ENCODE results near the gene ALCAM. TPM values are rescaled to one million over a fixed set of nuclear protein-coding genes. Genes with fewer than 3 reads are reported as not detected.

Gene ALCAM
- total RNA-seq, 4 donors from 2014 or later = 8.0 to 98.4 (median 11.4) TPM

- DNase-seq (ENCODE audit: low spot score) (no peak), ATAC-seq (ENCODE audit: low FRiP score) (no peak)
- TF ChIP-seq, protein P1, sequence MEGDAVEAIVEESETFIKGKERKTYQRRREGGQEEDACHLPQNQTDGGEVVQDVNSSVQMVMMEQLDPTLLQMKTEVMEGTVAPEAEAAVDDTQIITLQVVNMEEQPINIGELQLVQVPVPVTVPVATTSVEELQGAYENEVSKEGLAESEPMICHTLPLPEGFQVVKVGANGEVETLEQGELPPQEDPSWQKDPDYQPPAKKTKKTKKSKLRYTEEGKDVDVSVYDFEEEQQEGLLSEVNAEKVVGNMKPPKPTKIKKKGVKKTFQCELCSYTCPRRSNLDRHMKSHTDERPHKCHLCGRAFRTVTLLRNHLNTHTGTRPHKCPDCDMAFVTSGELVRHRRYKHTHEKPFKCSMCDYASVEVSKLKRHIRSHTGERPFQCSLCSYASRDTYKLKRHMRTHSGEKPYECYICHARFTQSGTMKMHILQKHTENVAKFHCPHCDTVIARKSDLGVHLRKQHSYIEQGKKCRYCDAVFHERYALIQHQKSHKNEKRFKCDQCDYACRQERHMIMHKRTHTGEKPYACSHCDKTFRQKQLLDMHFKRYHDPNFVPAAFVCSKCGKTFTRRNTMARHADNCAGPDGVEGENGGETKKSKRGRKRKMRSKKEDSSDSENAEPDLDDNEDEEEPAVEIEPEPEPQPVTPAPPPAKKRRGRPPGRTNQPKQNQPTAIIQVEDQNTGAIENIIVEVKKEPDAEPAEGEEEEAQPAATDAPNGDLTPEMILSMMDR (IDR thresholded peaks at IDR 0.05) = no peak
Measured at GRCh38 chr3:105347625-105348302, 18.9 kb upstream of the ALCAM start.

DNA sequence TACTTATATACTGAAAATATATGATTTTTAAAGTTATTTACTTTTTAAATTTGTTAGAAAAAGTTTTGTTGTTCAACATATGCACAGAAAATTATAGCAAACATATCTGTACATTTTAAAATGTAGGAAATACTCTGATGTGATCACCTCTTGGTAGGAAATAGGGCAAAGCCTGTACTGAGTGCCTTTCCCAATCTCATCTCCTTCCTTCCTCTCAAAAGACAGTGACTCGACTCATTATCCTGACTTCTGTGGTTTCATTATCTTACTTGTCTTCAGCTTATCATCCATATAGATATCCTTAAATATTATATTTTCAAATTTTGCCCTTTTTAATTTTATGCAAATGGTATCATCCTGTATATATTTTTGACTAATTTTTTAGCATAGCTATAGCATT lies 18.4 kb upstream of the ALCAM start:
- ATAC-seq (ENCODE audit: low FRiP score) = no peak
- TF ChIP-seq, protein P1 (IDR thresholded peaks at IDR 0.05) = no peak
- DNase-seq (ENCODE audit: low spot score) = no peak

- DNase-seq (ENCODE audit: low spot score) (no peak), ATAC-seq (ENCODE audit: low FRiP score) (no peak)
- TF ChIP-seq, protein P1 (IDR thresholded peaks at IDR 0.05) = no peak
Measured at GRCh38 chr3:105349684-105350387, 16.9 kb upstream of the ALCAM start.

DNA sequence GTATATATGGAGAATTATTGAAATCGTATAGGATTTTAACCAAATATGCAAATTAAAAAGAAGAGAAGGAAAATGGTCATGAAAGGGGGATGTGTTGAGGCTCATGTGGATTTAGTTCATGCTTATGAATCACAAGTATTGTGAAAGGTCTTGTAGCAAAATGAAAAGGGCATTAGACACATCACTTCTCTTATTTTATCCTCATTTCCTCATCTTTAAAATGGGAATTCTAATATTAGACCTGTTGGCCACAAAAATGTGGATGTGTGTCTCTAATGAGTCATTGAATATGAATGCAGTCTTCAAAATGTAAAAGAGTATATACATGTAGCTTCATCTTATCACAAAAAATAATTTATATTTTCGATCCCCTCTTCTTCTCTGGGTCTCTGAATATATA lies 14.9 kb upstream of the ALCAM start:
- ATAC-seq (ENCODE audit: low FRiP score) (no peak), DNase-seq (ENCODE audit: low spot score) (no peak)
- TF ChIP-seq, protein P1 (IDR thresholded peaks at IDR 0.05) = no peak

- no peak for DNase-seq (ENCODE audit: low spot score)
- TF ChIP-seq, protein P1 (IDR thresholded peaks at IDR 0.05) = no peak
- ATAC-seq (ENCODE audit: low FRiP score) = no peak
Measured at GRCh38 chr3:105352976-105353375, 13.7 kb upstream of the ALCAM start.

DNA sequence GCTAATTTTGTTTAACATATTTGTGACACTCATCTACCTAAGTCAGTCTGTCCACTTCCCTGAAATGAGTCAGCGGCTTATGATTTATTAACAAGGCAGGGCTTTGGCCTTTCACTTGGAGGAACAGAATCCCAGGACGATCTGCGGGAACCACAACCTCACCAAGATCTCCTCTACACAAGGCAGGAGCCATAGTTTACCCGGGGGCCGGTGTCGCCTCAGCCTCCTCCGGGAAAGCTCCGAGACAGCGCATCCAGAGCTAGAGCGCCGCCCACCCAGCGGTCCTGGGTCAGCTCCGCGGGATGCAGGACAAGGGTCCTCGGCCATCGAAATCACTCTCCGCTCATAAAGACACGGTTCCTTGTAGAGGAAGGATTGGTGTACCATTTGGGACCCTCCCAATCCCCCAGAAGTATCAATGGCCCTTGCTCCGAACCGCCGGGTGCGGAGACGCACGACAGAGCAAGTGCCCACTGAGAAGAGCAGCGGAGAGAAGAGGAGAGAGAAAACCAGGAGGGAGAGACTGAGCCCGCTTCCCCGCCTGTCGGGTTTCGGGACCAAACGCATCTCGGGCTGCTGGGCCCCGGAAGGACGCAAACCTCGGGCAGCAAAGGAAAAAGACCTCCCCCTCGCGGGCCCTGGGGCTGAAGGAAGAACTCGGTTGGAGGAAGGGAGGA lies 13.1 kb upstream of the ALCAM start:
- ATAC-seq (ENCODE audit: low FRiP score) (peak; percentile 57), DNase-seq (ENCODE audit: low spot score) (no peak)
- TF ChIP-seq, protein P1 (IDR thresholded peaks at IDR 0.05) = no peak
